ES-I3 (cell line): ENCODE results near the gene RBBP4.
"Not testable (repeated sequence)": the region's sequence is repeated elsewhere in the genome, so short reads cannot be mapped to it uniquely, and the experiment has no call there.

Source experiments
- H3K36me3 ChIP-seq: 2 replicates; pipeline ENCODE4 v1.6.1; 2013; ENCODE audit warnings: mild to moderate bottlenecking, low read length, control low read depth, moderate library complexity; ENCODE audit not compliant: insufficient read depth
- H3K4me1 ChIP-seq: 2 replicates; pipeline ENCODE4 v1.6.1; 2013; ENCODE audit warnings: mild to moderate bottlenecking, control low read depth, low read length; ENCODE audit not compliant: insufficient read depth
- H3K9ac ChIP-seq: 2 replicates; pipeline ENCODE4 v1.6.1; 2013; ENCODE audit warnings: low read depth, mild to moderate bottlenecking, low read length, moderate library complexity
- H3K9me3 ChIP-seq: 2 replicates; pipeline ENCODE4 v1.6.1; 2013; ENCODE audit warnings: mild to moderate bottlenecking, low read length, moderate library complexity; ENCODE audit not compliant: control insufficient read depth, insufficient read depth

Gene RBBP4

DNA sequence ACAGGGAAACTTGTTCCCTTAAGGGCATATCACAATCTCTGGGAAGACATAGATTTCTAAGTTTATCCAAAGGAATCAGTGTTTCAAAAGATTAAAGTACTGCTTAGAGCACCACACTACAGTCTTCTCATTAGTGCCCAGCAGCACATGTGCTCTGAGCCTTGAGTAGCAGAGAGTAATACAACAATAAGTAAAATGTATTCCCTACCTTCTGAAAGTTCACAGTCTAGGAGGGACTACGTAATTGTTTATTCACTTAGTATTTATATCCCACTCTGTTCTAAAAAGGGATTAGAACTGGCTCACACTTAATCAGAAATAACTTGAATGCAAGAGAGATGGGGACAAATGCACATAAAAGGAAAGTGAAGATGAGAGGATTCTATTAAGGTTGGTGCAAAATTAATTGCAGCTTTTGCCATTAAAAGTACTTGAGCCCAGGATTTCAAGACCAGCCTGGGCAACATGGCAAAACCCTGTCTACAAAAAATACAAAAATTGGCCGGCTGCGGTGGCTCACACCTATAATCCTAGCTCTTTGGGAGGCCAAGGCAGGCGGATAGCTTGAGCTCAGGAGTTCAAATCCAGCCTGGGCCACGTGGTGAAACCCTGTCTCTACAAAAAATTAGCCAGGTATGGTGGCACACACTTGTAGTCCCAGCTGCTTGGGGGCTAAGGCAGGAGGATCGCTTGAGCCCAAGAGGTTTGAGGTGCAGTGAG is 42.6 kb downstream of the RBBP4 start:
- Histone ChIP-seq H3K4me1 (no peaks in the 10 kb centered on the region), H3K9ac (no peak overlapping the region), H3K36me3 (no peaks in the 10 kb centered on the region), H3K9me3 (no peaks in the 10 kb centered on the region)

DNA sequence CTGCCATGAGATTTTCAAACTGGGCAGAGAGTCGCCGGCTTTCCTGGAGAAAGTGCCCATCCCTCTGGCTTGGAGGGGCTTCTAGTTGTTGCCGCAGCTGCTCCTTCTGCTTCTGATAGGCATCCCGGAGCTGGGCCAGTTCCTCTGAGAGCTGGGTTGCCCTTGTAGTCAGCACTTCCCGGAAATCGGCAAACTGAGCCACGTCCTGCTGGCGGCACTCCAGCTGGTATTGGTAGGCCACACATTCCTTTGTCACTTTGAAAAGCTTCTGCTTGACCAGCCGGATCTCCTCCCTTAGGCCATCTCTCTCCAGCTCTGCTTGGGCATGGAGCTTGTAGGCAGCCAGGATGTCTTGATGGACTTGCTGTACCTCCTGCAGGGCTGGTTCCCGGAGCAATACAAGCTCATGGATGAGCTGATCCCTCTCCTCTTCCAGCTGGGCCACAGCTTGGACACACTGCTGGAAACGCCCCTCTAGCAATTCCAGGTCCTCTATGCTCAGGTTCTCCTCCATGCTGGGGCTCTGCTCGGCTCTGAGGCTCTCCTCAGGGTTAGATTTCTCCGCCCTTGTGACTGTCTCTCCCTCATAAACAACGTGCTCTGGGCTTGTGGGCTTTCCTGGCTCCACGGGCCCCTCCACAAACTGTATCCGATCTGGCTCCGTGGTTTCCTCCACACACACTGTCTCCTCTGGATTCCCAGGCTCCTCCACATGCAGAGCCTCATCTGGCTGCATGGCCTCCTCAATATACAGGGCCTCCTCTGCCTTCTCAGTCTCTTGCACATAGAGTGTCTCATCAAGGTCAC is 44.3 kb downstream of the RBBP4 start:
- Histone ChIP-seq H3K9ac (no peak overlapping the region), H3K4me1 (no peaks in the 10 kb centered on the region), H3K9me3 (no peaks in the 10 kb centered on the region), H3K36me3 (no peaks in the 10 kb centered on the region)

DNA sequence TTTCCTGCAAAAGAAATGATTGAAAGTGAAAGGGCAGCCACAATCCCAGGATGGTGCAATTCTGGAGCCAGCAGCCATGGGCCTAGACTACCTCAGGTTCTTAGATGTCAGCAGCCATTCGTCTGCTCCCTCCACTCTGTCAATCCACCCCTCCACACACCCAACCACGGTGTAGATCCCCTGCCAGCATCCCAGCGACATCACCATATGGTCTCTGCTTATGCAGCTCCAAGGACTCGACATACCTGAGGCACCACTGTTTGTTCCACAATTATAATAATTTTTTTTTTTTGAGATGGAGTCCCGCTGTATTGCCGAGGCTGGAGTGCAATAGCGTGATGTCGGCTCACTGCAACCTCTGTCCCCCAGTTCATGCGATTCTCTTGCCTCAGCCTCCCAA is 45.0 kb downstream of the RBBP4 start:
- Histone ChIP-seq H3K9ac (no peak overlapping the region), H3K36me3 (no peaks in the 10 kb centered on the region), H3K4me1 (no peaks in the 10 kb centered on the region)

DNA sequence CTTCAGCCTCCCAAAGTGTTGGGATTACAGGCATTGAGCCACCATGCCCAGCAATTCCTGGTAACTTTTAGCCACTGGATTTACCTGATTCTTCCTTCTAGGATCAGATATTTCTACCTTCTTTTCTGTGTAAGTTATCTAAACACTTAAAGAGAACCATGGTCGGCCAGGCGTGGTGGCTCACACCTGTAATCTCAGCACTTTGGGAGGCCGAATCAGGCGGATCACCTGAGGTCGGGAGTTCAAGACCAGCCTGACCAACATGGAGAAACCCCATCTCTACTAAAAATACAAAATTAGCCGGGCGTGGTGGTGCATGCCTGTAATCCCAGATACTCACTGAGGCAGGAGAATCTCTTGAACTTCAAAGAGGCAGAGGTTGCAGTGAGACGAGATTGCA is 46.0 kb downstream of the RBBP4 start:
- not testable (repeated sequence) for H3K9ac ChIP-seq, H3K9me3 ChIP-seq, H3K36me3 ChIP-seq, H3K4me1 ChIP-seq

More for the DNA sequence above, 45.0 kb downstream of the RBBP4 start:
- no peaks in the 10 kb centered on the region for H3K9me3 ChIP-seq

DNA sequence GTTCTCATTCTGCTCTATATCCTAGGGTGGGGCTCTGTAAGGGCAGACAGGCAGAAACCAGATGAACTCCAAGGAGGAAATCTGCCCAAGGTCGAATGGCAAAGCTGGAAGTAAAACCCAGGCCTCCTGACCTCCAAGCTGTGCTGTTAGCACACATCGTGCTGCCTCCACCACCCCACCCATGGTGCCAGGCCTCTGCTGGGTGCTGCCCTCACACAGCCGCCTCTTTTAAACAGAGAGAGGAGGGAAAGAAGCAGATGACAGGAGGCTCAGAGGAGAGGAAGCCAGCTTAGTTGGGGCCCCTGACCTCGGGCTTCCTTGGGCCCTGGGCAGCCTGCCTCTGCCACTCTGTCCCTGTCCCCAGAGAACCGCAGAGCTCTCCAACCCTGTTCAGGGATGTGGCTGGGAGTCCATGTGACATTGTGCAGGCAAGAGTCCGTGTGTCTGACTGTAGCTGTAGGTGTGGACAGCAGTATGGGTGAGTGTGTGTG is 50.5 kb downstream of the RBBP4 start:
- H3K36me3 ChIP-seq, result no peaks in the 10 kb centered on the region
- peaks cover 19% of the 10 kb centered on the region for H3K4me1 ChIP-seq
- peak overlapping the region; percentile 77; the same call in 1 of the 2 replicates for H3K9ac ChIP-seq
- H3K9me3 ChIP-seq, result no peaks in the 10 kb centered on the region

DNA sequence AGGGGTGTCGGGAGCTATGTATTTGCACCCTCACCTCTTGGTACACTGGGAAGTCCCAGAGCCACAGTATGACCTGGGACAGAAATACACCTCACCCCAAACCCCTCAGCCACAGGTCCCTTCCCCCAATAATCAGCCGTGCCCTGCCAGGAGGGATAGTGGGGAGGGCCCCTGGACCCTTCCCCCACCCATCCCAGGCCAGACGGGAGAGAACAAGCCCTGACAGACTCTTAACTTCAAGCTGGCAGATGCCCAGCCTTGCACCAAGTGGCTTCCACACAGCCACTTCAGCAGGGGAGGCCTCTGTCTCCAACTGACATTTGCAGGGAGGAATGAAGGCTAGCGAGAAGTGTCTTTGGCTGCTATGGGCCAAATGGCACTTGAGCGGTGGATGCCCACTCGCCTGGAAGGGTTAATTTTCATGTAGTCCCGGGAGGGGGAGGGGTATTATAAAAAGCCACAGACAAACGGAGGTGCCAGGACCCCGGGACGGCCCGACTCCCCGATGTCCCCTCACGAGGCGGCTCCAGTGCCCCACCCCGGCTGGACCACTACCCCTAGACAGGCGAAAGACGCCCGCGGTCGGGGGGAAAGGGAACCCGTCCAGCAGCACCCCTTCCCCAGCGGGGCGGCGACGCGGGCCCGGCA is 51.1 kb downstream of the RBBP4 start:
- H3K4me1 ChIP-seq, result peaks cover 19% of the 10 kb centered on the region
- peak overlapping the region; percentile 77; the same call in 1 of the 2 replicates for H3K9ac ChIP-seq
- H3K36me3 ChIP-seq, result no peaks in the 10 kb centered on the region
- no peaks in the 10 kb centered on the region for H3K9me3 ChIP-seq

DNA sequence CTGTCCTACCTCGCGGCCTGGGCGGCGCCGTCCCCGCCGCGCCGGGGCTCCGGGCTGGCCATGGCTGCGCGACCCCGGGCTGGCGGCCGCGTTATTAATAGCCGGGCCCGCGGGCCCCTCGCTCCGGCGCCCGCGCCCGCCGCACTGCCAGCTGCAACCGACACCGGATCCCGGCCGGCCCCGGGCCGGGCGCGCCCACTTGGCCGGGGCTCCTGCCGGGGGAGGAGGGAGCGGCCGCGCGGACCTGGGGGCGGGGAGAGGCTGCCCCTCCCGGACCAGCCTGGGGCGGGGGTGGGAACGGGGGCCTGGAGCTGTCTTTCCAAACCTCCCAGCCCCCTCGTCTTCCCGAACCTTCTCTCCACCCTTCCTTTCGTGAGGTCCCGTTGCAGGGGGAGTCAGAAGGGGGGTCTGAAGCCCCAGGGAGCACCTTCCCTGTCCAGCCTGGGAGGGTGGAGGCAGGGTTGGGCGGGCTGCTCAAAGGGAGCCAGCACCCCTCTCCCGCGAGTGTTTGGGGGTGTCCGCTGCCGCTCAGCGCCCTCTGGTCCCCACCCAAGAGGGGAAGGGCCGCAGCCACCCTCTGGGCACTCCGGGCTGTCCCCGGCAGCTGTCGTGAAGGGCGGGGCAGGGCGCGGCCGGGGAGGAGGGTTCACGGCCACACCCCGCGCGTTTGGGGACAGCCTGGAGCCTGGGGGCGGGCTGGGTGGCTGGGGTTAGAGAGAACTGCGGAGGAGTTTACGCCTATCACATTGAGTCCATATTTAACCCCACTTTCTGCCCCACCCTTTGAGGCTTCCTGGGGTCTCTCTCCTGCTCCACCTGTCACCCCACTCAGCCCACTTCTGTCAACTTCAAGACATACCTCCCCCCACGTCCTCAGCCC is 51.8 kb downstream of the RBBP4 start, which contains the start of gene SYNC:
Gene SYNC (minus strand): TSS at position 172 of the 880 bp plus-strand sequence. CDS start 110 bp downstream, at position 62.
- peak within 1 kb of the TSS; percentile 77 for H3K9ac ChIP-seq

DNA sequence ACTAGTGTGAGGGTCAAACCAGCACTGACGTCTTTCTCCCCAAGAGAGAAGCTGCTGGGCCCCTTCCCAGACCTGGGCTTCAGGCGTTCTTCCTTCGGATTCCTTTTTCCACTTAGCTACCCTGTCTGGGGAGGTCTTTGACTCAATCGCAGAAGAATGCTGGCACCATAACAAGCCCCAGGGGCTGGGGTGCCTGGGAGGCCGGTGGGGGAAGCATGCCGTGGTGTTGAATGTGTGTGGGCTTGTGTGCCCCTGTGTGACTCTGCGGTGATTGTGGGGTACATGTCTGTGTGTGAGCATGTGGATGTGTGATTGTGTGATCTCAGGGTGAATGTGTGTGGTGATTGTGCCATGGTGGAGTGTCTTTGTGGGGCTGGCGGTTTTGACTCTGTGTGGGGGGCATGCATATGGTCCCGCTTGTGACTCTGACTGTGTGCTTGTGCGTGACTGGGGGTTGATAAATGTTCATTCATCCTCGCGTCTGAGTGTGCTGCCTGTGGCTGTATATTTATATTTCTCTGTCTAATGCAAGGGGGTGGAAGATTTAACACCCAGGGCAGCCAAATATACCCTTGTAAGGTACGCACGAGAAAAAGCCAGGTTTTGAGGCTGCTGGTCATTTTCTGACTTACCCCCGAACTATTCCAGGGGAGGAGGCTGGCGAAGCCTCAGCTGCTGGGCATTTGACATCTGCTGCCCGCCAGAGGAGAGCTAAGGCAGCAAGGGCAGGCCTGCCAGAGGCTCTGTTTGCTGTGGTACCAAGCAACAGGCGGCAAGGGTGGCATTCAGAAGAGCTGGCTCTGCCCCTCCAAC is 52.7 kb downstream of the RBBP4 start:
- Histone ChIP-seq H3K4me1 (peaks cover 19% of the 10 kb centered on the region), H3K9ac (peak overlapping the region; percentile 77; the same call in 1 of the 2 replicates), H3K36me3 (no peaks in the 10 kb centered on the region), H3K9me3 (no peaks in the 10 kb centered on the region)

More for the DNA sequence above, 51.8 kb downstream of the RBBP4 start, which contains the start of gene SYNC:
- H3K9me3 ChIP-seq, result no peaks in the 10 kb centered on the region
- H3K36me3 ChIP-seq, result no peaks in the 10 kb centered on the region
- H3K4me1 ChIP-seq, result peaks cover 19% of the 10 kb centered on the region

DNA sequence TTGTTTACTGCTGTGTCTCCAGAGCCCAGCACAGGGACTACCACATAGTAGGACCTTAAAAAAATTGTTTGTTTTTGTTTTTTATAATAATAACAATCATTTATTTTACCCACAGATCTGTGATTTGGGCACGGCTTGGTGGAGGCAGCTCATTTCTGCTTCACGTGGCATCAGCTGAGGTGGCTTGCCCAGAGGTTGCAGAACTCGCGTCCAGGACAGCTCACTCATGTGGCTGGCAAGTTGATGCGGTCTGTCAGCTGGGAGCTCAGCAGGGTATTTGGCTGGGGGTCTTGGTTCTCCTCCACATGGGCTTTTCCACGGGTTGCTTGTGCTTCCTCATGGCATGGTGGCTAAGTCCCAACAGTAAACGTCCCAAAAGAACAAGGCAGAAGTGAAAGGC is 54.5 kb downstream of the RBBP4 start:
- peaks cover 19% of the 10 kb centered on the region for H3K4me1 ChIP-seq
- H3K9ac ChIP-seq, result no peak overlapping the region
- H3K36me3 ChIP-seq, result no peaks in the 10 kb centered on the region
- no peaks in the 10 kb centered on the region for H3K9me3 ChIP-seq

DNA sequence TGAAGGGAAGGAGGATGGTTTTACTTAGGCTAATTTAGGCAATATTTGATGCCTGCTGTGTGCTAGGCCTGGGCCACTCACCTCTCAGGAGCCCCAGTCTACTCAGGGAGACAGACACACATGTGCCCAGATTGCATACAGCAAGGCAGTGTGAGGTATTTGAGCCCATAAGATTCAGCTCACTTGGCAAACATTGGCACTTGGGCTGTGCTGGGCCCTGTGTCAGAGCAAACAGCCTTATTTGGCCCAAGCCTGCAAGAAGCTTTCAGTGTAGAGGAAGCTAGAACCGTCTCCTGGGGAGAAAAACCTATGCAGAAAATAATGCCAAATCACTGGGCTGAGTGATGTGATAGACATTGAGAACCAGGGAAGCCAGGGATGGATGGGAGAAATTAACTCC is 55.5 kb downstream of the RBBP4 start:
- H3K9me3 ChIP-seq, result no peaks in the 10 kb centered on the region
- H3K36me3 ChIP-seq, result no peaks in the 10 kb centered on the region
- peaks cover 16% of the 10 kb centered on the region for H3K4me1 ChIP-seq
- H3K9ac ChIP-seq, result no peak overlapping the region

DNA sequence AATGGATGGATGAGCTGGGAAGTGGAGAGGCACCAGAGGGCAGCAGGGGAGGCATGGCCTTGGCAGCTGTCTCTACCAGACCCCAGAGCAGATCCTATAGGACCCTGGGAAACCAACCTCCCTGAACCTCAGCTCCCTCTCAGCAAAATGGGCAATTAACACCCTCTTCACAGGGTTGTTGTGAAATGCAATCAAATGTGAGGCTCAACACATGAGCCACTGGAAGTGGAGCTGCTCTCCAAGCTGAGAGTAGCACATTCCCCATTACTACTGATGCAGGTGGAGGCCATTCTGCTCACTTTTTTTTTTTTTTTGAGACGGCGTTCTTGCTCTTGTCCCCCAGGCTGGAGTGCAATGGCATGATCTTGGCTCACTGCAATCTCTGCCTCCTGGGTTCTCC is 58.1 kb downstream of the RBBP4 start:
- Histone ChIP-seq H3K4me1 (peaks cover 5% of the 10 kb centered on the region; the same call in 1 of the 2 replicates), H3K9ac (no peak overlapping the region), H3K9me3 (no peaks in the 10 kb centered on the region), H3K36me3 (no peaks in the 10 kb centered on the region)

DNA sequence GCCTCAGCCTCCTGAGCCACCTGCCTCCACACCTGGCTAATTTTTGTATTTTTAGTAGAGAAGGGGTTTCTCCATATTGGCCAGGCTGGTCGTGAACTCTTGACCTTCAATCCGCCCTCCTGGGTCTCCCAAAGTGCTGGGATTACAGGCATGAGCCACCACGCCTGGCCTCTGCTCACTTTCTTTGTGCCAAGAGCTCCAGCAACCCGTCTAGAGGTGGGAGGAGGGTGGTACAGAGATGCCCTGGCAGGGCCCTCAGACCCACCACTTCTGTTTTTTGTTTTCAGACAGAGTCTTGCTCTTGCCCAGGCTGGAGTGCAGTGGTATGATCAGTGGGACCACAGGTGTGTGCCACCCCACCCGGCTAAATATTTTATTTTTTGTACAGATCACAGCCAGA is 58.5 kb downstream of the RBBP4 start:
- H3K4me1 ChIP-seq, result peaks cover 4% of the 10 kb centered on the region; the same call in 1 of the 2 replicates
- H3K9me3 ChIP-seq, result no peaks in the 10 kb centered on the region
- H3K9ac ChIP-seq, result no peak overlapping the region
- H3K36me3 ChIP-seq, result no peaks in the 10 kb centered on the region

DNA sequence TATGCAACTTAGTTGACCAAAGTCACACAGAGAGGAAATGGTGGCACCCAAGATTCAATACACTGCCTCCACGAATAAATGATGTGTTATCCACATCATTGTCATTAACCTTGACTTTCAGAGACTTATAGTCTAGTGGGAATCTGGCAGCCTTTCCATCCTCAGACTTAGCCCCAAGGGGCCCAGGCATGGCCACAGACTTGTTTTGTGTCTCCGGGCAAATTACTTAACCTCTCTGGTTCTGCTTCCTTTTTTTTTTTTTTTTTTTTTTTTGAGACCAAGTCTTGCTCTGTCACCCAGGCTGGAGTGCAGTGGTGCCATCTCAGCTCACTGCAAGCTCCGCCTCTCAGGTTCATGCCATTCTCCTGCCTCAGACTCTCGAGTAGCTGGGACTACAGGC is 60.2 kb downstream of the RBBP4 start:
- not testable (repeated sequence) for H3K9me3 ChIP-seq, H3K36me3 ChIP-seq, H3K9ac ChIP-seq
- peaks cover 11% of the 10 kb centered on the region for H3K4me1 ChIP-seq
